ENCODE data around the gene MRPL36.
"Not testable (repeated sequence)": the region's sequence is repeated elsewhere in the genome, so short reads cannot be mapped to it uniquely, and the experiment has no call there.

Gene MRPL36

GRCh38 chr5:1795506-1795905 is 4.1 kb downstream of the MRPL36 start:
- DNase-seq, result no peak

DNA sequence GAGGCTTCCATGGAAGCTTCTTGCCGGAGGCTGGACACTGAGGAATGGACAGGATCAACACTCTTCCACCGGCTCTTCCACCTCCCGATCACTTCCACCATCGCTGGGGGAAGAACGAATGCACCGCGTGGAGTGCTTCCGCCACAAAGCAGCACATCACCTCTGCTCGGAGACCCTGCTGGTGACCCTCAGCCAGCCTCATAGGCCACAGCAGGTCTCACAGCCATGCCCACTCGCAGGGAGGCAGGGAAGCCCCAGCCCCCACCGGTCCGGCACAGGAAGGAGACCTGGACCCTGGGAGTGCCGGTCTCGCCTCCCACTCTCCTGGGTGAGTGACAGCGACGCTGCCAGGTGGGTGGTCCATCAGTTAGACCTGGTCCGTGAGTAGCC is 4.7 kb downstream of the MRPL36 start:
- DNase-seq, result no peak

- no peak for DNase-seq
Observed at GRCh38 chr5:1793966-1794900, 5.4 kb downstream of the MRPL36 start.

GRCh38 chr5:1793301-1793740 is 6.3 kb downstream of the MRPL36 start:
- DNase-seq, result peak in 1 of 3 experiments; percentile 32

- DNase-seq, result peak in 1 of 3 experiments; percentile 67
Observed at GRCh38 chr5:1792842-1793266, 6.8 kb downstream of the MRPL36 start.

DNA sequence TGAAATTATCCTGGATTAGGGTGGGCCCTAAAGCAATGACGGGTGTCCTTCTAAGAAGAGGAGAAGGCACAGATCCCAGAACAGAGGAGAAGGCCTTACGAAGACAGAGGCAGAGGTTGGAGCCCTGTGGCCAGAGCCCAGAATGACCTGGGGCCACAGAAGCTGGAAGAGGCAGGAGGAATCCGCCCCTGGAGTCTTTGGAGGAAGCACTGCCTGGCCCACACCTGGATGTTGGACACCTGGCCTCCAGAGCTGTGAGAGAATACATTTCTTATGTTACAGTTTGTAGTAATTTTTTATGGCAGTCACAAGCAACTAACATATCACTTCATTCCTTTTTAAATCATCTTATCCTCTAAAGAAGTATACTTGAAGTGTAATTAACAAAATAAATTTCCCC is 8.5 kb downstream of the MRPL36 start:
- DNase-seq, result no peak

GRCh38 chr5:1789834-1790471 is 9.7 kb downstream of the MRPL36 start:
- no peak for DNase-seq

DNA sequence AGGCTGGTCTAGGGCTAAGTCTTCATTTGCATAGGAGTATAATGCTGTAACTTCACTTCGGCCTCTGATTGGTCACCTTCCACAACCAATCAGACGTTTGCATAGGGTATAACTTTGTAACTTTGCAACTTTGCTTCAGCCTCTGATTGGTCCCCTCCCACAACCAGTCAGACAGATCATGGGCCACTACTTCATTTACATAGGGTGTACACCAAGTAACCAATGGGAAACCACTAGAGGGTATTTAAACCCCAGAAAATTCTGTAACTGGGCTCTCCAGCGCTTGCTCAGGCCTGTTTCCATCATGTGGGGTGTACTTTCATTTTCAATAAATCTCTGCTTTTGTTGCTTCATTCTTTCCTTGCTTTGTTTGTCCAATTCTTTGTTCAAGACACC is 10.2 kb downstream of the MRPL36 start:
- not testable (repeated sequence) for DNase-seq

- peak in 1 of 3 experiments; percentile 28 for DNase-seq
Observed at GRCh38 chr5:1788828-1789227, 10.8 kb downstream of the MRPL36 start.

DNA sequence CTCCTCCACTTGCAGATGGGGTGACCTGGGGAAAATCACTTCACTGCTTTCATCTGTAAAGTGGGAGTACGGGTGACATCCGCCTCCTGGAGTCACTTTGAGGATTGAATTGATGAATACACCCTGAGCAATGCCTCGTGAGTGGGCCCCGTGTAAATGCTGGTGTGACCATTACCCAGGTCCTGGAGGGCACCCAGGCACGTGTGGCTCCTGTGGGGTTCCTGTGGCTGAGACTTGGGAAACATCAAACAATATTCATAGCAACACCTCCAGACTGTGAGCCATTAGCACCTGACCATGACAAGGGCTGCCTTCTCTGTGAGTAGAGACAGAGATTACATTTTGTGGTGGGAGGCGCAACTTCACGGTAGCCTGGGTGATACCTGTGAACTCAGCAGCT is 11.4 kb downstream of the MRPL36 start:
- no peak for DNase-seq

DNA sequence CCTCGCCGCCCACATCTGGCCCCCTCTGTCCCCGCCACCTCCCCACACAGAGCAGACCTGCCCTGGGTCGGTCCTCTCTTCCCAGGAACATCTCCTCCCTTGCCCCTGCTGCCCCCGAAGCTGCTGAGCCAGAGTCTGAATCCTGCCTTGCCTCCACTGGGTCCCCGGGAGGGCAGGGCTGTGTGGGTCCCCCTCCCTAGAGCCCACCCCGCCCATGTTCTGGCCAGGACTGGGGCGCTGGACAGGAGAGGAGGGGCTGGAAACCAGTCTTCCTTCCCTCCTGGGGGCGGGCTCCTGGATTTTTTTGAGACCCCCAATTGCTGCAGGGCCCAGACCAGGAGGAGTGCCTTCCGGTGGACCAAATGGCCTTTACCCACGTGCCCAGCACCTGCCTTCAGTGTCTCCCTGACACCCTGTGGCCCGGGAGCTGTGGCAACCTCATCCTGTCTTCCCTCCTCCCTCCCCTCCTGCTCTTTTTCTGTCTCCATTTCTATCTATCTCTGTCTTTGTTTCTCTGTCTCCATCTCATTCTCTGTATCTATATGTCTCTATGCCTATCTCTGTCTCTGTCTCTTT is 12.1 kb downstream of the MRPL36 start:
- no peak for DNase-seq

DNA sequence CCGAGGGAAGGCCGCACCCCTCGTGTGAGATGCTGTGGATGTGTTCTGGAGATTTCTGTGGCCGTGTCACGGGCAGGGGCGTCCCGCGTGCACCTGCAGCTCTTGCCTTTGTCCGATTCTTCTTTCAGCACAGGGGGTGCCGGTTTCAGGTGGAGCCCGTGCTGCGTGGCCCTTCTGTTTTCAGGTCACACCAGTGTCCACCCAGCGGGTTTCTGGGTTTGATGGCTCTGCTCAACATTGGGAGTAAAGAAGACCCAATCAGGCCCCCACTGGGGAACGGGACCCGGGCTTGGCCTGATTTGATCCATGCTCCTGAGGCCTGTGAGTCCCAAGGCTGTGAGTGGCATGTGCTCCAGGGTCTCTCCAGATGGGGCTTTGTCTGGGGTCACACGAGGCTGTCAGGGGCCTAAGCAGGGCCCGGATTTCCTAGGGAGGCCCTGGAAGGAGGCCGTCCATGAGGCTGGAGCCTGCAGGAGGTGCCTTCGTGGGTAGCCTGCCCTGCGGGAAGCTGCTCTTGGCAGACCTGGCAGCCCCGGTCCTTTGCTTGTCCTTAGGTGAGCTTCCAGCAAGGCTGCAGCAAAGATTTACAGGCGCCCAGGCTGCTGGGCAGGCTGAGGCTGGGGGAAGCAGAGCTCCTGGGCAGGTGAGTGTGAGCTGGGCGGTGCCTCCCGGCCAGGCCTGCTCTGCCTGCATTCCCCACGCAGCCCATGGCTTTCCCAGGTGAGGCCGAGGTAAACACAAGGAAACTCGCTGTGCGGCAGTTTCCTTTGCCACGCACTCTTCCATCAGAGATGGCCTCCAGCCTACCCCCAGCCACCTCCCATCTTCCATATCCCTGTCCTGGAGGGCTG is 12.8 kb downstream of the MRPL36 start:
- DNase-seq, result no peak

GRCh38 chr5:1785984-1786383 is 13.7 kb downstream of the MRPL36 start:
- no peak for DNase-seq

DNA sequence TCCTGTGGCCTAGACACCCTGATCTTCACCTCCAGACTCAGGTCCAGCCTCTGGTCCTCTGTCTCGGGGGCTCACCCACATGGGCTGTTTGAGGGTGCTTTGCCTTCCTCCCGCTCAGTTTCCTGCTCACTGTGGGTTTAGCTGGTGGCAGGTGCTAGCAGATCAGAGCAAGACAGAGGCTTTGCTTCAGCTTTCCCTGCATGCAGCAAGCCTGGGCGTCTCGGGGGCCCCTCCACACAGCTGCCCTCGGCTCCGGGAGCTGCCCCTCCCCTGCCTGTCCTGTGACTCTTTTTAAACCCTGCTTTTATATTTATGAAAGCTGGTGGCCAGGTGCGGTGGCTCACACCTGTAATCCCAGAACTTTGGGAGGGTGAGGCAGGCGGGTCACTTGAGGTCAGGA is 14.6 kb downstream of the MRPL36 start:
- DNase-seq, result no peak

DNA sequence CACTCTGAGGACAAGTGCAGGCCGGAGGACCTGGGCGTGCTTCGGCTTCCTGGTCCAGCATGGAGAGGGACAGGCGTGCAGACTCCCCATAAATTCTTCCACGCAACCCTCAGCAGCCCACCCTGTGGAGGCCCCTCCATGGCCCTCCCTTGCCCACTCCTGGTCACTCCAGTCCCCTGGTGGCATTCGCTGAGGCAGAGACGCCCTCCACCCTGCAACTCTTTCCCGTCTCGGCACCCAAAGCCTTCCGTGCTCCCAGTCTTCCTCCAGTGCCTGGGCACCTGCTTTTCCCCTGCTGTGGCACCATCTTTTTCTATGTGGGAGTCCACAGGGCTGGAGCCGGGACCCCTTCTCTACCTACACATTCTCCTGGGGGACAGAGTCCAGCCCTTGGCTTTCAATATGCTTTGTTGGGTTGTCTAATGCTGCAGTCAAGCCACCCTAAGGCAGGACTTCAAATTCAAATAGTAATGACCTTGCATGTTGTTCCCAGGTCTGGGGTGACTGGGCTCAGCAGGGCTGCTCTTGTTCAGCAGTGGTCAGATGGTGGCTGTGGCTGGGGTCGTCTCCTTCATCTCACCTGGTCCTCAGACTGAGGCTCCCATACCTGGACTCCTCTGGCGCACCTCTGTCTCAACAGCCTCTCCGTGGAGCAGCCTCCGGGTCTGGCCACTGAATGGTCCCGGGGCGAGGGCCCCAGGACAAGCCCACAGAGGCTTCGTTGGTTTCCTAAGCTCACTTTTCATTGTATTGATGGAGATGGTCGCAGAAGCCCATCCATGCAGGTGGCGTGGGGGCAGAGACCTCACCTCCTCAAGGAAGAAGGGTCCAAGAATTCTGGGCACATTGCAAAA is 15.2 kb downstream of the MRPL36 start:
- DNase-seq, result no peak

- peak in 2 of 3 experiments; percentile 86 to 96 for DNase-seq
Observed at GRCh38 chr5:1783216-1783554, 16.5 kb downstream of the MRPL36 start.

GRCh38 chr5:1782385-1783215 is 17.0 kb downstream of the MRPL36 start:
- peak in 1 of 3 experiments; percentile 52 for DNase-seq

GRCh38 chr5:1781726-1782384 is 17.8 kb downstream of the MRPL36 start:
- no peak for DNase-seq

- DNase-seq, result no peak
Observed at GRCh38 chr5:1781107-1781506, 18.5 kb downstream of the MRPL36 start.

GRCh38 chr5:1780614-1780930 is 19.1 kb downstream of the MRPL36 start:
- DNase-seq, result no peak

Measured in NCI-H1417 (cell line).